Activated CD8-positive, alpha-beta memory T cell treated with anti-CD3 and anti-CD28 coated beads for 48 hours (primary cell): Measurements from ENCODE around the gene NRK.
"Not testable (repeated sequence)": the region's sequence is repeated elsewhere in the genome, so short reads cannot be mapped to it uniquely, and the experiment has no call there.

Experiments used
- DNase-seq, 3 experiments: peaks; one replicate each; pipeline ENCODE4 v3.0.0-alpha.2; 2020; ENCODE audit warnings: low read depth in 2 of 3, low spot score in 2 of 3

The NRK gene, protein sequence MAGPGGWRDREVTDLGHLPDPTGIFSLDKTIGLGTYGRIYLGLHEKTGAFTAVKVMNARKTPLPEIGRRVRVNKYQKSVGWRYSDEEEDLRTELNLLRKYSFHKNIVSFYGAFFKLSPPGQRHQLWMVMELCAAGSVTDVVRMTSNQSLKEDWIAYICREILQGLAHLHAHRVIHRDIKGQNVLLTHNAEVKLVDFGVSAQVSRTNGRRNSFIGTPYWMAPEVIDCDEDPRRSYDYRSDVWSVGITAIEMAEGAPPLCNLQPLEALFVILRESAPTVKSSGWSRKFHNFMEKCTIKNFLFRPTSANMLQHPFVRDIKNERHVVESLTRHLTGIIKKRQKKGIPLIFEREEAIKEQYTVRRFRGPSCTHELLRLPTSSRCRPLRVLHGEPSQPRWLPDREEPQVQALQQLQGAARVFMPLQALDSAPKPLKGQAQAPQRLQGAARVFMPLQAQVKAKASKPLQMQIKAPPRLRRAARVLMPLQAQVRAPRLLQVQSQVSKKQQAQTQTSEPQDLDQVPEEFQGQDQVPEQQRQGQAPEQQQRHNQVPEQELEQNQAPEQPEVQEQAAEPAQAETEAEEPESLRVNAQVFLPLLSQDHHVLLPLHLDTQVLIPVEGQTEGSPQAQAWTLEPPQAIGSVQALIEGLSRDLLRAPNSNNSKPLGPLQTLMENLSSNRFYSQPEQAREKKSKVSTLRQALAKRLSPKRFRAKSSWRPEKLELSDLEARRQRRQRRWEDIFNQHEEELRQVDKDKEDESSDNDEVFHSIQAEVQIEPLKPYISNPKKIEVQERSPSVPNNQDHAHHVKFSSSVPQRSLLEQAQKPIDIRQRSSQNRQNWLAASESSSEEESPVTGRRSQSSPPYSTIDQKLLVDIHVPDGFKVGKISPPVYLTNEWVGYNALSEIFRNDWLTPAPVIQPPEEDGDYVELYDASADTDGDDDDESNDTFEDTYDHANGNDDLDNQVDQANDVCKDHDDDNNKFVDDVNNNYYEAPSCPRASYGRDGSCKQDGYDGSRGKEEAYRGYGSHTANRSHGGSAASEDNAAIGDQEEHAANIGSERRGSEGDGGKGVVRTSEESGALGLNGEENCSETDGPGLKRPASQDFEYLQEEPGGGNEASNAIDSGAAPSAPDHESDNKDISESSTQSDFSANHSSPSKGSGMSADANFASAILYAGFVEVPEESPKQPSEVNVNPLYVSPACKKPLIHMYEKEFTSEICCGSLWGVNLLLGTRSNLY (N-terminal part only)

GRCh38 chrX:105822138-105823091, at the start of gene NRK:
TSS of gene NRK (plus strand) at chrX:105822539. CDS start at chrX:105822846, 307 bp downstream.
- no peak for DNase-seq

GRCh38 chrX:105773801-105774200, 48.5 kb upstream of the NRK start:
- DNase-seq = no peak

- DNase-seq = no peak
These were observed 46.7 kb upstream of the NRK start for GRCh38 chrX:105775679-105776078.

DNA sequence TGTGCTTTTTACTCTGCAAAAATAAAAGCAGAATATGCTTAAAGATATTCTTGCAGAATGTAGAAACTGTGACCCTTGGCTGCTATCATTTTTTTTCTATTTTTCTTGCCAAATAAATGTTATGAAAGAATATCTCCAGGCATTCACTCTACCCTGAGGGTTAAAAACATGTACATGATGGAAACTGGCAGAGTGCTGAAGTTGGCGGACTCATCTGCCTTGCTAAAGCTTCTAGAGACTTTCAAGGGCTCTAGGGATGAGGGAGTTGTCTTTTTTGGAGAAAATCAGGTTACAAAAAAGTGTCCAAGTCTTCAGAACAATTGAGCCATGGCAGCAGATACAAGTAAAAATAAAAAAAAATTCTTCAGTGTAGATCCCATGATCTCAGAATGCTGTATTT, 40.5 kb upstream of the NRK start:
- DNase-seq = no peak

- not testable (repeated sequence) for DNase-seq
These were observed 25.5 kb upstream of the NRK start for GRCh38 chrX:105796877-105797276.

- DNase-seq = no peak
These were observed 18.4 kb upstream of the NRK start for GRCh38 chrX:105803891-105804290.

DNA sequence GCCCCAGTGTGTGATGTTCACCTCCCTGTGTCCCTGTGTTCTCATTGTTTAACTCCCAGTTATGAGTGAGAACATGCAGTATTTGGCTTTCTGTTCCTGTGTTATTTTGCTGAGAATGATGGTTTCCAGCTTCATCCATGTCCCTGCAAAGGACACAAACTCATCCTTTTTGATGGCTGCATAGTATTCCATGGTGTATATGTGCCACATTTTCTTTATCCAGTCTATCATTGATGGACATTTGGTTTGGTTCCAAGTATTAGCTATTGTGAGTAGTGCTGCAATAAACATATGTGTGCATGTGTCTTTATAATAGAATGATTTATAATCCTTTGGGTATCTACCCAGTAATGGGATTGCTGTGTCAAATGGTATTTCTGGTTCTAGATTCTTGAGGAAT, 16.7 kb upstream of the NRK start:
- not testable (repeated sequence) for DNase-seq

DNA sequence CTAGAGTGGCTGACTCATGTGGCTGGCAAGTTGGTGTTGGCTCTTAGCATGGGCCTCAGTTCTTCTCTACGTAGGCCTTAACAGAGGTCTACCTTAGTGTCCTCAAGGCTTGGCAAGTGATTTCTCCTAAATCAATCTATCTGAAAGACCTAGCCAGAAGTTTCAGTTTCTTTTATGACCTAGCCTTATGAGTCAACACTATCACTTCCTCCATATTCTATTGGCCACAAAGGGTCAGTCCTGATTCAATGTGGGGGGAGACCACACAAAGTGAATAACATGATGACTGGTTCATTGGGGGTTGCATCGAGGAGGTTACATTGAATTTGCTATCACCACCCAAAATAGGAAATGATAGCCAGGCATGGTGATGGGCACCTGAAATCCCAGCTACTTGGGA, 5.8 kb upstream of the NRK start:
- no peak for DNase-seq

DNA sequence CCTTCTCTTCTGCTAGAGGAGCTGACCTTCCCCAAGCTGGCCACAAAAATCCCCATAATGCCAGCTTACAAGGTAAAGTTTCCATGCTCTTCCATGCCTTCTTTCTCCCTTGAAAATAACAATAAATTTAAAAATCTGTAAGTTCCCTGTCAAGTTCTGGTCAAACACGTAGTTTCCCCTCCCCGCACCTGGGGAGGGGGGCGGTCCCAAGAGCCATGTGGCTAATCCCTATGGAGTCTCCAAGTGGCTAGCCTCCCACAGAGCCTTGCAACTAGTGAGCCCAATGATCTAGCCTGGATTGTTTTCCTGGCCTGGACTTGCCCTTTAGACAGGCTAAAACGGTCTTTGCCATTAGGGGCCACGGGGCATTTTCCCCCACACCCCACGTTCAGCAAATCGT, 2.1 kb upstream of the NRK start:
- no peak for DNase-seq

DNA sequence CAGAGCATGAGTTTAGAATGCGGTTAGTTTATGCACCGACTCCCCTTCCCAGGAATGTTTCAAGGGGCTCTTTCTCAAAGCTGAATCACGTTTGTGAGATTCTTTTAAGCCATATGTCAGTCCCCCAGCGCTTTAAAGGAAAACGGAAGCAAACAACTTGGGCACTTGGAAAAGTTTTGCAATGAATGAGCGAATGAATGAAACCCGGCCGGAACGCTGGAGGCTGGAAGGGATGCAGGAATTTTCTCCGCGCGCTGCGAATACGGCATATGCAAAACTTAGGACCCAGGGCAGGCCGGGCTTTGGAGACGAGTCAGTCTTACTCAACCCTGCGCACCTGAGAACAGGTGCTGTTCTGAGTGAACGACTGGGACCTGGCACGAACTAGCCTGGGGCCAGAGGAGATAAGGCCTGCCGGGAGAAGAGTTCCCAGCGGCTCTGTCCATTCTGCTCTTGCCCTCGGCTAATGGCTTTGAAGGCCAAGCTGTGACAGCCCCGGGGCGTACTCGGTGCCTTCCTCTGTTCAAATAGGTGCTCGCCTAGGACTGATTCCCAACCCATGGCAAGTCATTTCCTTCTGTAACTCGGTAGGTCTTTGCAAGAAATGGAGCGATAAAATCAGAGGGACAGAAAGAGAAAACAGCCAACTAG, 743 bp upstream of the NRK start:
- DNase-seq = no peak

- no peak for DNase-seq
These were observed 735 bp downstream of the NRK start for GRCh38 chrX:105823092-105823455.

DNA sequence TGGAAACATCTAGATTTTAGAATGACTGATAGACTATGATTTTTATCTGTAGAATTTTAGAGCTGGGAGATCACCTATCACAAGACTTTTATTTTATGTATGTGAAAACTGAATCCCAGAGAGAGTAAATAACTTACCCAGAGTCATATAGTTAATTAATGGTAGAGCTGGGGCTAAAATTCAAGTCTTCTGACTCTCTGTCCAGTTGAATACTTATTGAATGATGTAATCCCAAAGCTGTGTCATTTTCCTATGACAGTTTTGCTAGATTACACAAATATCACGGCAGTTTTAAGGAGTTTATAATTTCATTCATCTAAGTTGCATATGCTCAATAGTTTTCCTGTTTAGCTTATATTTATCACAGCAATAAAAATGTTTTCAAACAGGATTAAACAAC, 6.7 kb downstream of the NRK start:
- DNase-seq = no peak

GRCh38 chrX:105837232-105837631, 14.9 kb downstream of the NRK start:
- no peak for DNase-seq

GRCh38 chrX:105845631-105846030, 23.3 kb downstream of the NRK start:
- no peak for DNase-seq

DNA sequence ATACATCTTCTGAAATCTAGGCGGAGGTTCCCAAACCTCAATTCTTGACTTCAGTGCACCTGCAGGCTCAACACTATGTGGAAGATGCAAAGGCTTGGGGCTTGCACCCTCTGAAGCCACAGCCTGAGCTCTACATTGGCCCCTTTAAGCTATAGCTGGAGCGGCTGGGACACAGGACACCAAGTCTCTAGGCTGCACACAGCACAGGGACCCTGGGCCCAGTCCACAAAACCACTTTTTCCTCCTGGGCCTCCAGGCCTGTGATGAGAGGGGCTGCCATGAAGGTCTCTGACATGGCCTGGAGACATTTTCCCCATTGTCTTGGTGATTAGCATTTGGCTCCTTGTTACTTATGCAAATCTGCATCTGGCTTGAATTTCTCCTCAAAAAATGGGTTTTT, 27.8 kb downstream of the NRK start:
- DNase-seq = not testable (repeated sequence)

DNA sequence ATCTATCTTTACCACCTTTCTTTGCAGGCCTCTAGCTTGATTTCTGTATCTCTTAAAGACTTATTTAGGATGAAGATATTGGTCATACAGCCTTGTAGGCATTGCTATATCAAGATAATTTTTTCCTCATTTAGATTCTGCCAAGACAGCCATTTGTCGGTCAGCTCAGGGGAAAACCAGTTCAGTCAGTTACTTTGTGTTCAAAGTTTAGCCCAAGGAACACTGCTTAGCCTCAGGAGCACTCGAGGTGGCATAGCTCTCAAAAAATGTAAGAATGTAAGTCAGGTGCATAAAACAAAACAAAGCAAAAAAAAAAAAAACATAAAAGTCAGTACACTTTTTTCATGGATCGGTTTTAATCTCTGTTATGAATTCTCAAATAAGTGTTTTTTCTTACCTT, 43.4 kb downstream of the NRK start:
- no peak for DNase-seq

DNA sequence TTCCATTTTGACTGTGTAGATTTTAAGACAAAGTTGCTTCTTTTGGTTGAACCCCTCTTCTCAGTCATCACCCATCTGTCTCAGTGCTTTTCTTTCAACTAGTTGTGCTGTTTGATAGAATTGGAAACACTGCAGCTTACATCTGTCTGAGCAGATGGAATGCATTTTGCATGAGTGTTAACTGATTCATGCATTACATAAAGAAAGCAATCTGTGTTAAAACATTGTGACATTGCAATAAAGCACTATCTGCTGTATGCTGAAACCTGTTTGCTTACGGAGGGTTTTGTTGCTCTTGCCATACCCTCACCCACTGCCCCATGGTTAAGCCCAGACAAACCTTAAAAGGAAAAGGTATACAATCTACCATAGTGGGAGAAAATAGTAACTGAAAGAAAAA, 47.4 kb downstream of the NRK start:
- DNase-seq = no peak

DNA sequence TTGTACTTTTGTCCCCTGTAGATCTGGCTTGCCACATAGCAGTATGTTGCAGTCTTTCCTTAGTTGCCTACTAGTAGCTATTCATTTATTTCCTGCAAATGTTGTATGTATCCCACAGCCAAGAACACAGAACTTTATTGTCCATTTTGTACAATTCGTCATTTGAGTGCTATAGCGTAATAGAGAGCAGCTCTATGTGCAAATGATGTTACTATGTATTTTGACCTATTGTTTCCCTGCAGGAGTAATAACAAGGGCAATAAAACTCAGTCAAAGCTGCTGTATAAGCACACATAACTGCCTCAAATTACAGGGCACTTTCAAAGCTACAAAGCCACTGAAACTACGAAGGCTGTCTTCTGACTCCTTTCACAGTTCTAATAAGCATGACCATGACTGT, 48.1 kb downstream of the NRK start:
- DNase-seq = no peak

- no peak for DNase-seq
These were observed 50.6 kb downstream of the NRK start for GRCh38 chrX:105872941-105873340.

DNA sequence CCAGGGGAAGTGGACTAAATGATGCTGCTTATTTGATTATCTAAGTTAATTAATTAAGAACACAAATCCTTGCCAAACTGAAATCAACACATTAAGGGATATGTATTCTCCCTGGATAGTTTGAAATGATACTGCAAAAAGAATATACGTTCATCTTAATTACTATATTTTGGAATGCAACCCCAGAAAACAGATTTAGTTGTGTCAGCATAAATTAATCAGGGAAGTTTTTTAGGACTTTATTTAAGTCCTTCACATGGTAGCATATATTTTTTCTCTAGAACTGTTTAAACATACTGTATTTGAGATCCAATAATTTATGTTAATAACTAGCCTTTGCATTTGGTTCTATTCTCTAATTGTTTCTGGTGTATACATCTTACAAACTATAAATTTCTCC, 52.5 kb downstream of the NRK start:
- DNase-seq = no peak
